HCT116 (cell line): Measurements from ENCODE around the gene PERCC1. TPM values are rescaled to one million over a fixed set of nuclear protein-coding genes. Genes with fewer than 3 reads are reported as not detected.

Experiments
- ATAC-seq: fragments of 200-7000 bp; cut with Tn5 transposase; 2 replicates; pipeline ENCODE4 v1.9.1; 2020; ENCODE audit warnings: mild to moderate bottlenecking, moderate library complexity
- BruUV-seq: library from RNA; stranded (reverse); fragments of 400-500 nt; replicated peaks from 2 replicates; lab custom pipeline; 2021; lab: Mats Ljungman, UMichigan
- CTCF ChIA-PET: fragments of 300-600 bp; sonication (Branson Sonifier 250); formaldehyde crosslinking; loops from one replicate; lab custom pipeline; 2021; ENCODE audit warnings: antibody characterized with exemption; lab: Charles Lee
- POLR2A ChIA-PET: fragments of 300-600, 350-600 bp; sonication (Branson Sonifier 250); formaldehyde crosslinking; loops from one replicate; lab custom pipeline; 2021; ENCODE audit warnings: antibody characterized with exemption; lab: Charles Lee
- RAD21 ChIA-PET, 2 experiments: fragments of 300-600 bp; sonication (Branson Sonifier 250); formaldehyde crosslinking; loops; one replicate each; lab custom pipeline; 2023; ENCODE audit warnings: low total read pairs in 2 of 2; ENCODE audit not compliant: uncharacterized antibody in 2 of 2, unreplicated experiment in 2 of 2, low non-redundant PET in 1 of 2; lab: Charles Lee
- DNase-seq: peaks from one replicate; pipeline ENCODE4 v3.0.0-alpha.2; 2010; ENCODE audit warnings: low read depth, low spot score
- H2AFZ ChIP-seq: fragments of 200-600 bp; shearing (Covaris generic), sonication (generic); 2 replicates; pipeline ENCODE4 v1.6.1; 2017; ENCODE audit warnings: low read depth, mixed run types, mixed read lengths, antibody characterized with exemption, low read length; ENCODE audit not compliant: poor library complexity, severe bottlenecking
- H3K27ac ChIP-seq: 2 replicates; pipeline ENCODE4 v1.5.1; 2012; ENCODE audit warnings: low read depth, low read length
- H3K27me3 ChIP-seq: fragments of 200-600 bp; sonication (generic); 2 replicates; pipeline ENCODE4 v1.6.1; 2016; ENCODE audit warnings: mixed run types, low read length, mixed read lengths; ENCODE audit not compliant: insufficient read depth
- H3K36me3 ChIP-seq, 2 experiments: fragments of 200-500 bp in 1 of 2; fragments of 200-600 bp in 1 of 2; sonication (Bioruptor generic) in 1 of 2; sonication (generic) in 1 of 2; 2 replicates each; pipeline versions ENCODE4 v1.5.1 to v1.6.1; 2014 to 2016; ENCODE audit warnings: low read length in 2 of 2, inconsistent platforms in 1 of 2, mixed read lengths in 1 of 2, mixed run types in 1 of 2; ENCODE audit not compliant: insufficient read depth in 2 of 2, control insufficient read depth in 1 of 2
- H3K4me1 ChIP-seq, 2 experiments: fragments of 200-600 bp in 1 of 2; sonication (generic) in 1 of 2; 2 replicates each; pipeline versions ENCODE4 v1.5.1 to v1.6.1; 2012 to 2017; ENCODE audit warnings: low read length in 2 of 2, inconsistent platforms in 1 of 2, mild to moderate bottlenecking in 1 of 2, mixed read lengths in 1 of 2, mixed run types in 1 of 2, moderate library complexity in 1 of 2; ENCODE audit not compliant: insufficient read depth in 2 of 2, control insufficient read depth in 1 of 2
- H3K4me2 ChIP-seq: fragments of 200-600 bp; sonication (generic); 2 replicates; pipeline ENCODE4 v1.6.1; 2017; ENCODE audit warnings: mixed run types, low read length, mixed read lengths
- H3K4me3 ChIP-seq, 2 experiments: fragments of 200-600 bp in 1 of 2; sonication (generic) in 1 of 2; replicated peaks in 1 of 2; 2 replicates each; pipeline ENCODE4 v1.5.1; 2011 to 2016; ENCODE audit warnings: low read length in 2 of 2, control low read depth in 1 of 2, low read depth in 1 of 2, mild to moderate bottlenecking in 1 of 2, mixed read lengths in 1 of 2, mixed run types in 1 of 2
- H3K79me2 ChIP-seq: fragments of 200-600 bp; sonication (generic); 2 replicates; pipeline ENCODE4 v1.6.1; 2017; ENCODE audit warnings: mild to moderate bottlenecking, mixed run types, low read length, moderate library complexity, mixed read lengths; ENCODE audit not compliant: insufficient read depth
- H3K9ac ChIP-seq: fragments of 200-600 bp; sonication (generic); 2 replicates; pipeline ENCODE4 v1.6.1; 2016; ENCODE audit warnings: low read length, mixed read lengths
- H3K9me2 ChIP-seq: fragments of 200-600 bp; sonication (generic), shearing (Covaris generic); 2 replicates; pipeline ENCODE4 v1.6.1; 2017; ENCODE audit warnings: mixed run types, mild to moderate bottlenecking, moderate library complexity; ENCODE audit not compliant: insufficient read depth
- H3K9me3 ChIP-seq, 2 experiments: fragments of 200-500 bp in 1 of 2; fragments of 200-600 bp in 1 of 2; sonication (Bioruptor generic) in 1 of 2; sonication (generic) in 1 of 2; 2 replicates each; pipeline ENCODE4 v1.6.1; 2014 to 2017; ENCODE audit warnings: low read length in 2 of 2, mixed read lengths in 2 of 2, inconsistent platforms in 1 of 2, low read depth in 1 of 2, mild to moderate bottlenecking in 1 of 2, mixed run types in 1 of 2, moderate library complexity in 1 of 2; ENCODE audit not compliant: control insufficient read depth in 1 of 2, insufficient read depth in 1 of 2
- H4K20me1 ChIP-seq: fragments of 200-600 bp; sonication (generic), shearing (Covaris generic); 2 replicates; pipeline ENCODE4 v1.6.1; 2017; ENCODE audit warnings: mixed run types, mild to moderate bottlenecking, moderate library complexity; ENCODE audit not compliant: insufficient read depth
- CBX3 ChIP-seq: IDR thresholded peaks from 2 replicates; pipeline ENCODE4 v1.6.1; 2012; ENCODE audit warnings: low read depth
- CEBPB ChIP-seq: IDR thresholded peaks from 2 replicates; pipeline ENCODE4 v1.6.1; 2012; ENCODE audit warnings: low read depth
- CTCF ChIP-seq, 3 experiments: fragments of 200-600 bp in 1 of 3; sonication (generic) in 1 of 3; IDR thresholded peaks in 2 of 3; conservative IDR thresholded peaks in 1 of 3; 2 replicates each; pipeline ENCODE4 v1.5.1; 2012 to 2017; ENCODE audit warnings: low read depth in 2 of 3, low read length in 2 of 3, antibody characterized with exemption in 1 of 3, borderline replicate concordance in 1 of 3, control low read depth in 1 of 3, mild to moderate bottlenecking in 1 of 3, mixed read lengths in 1 of 3, mixed run types in 1 of 3, moderate library complexity in 1 of 3; ENCODE audit not compliant: insufficient read depth in 1 of 3
- POLR2A ChIP-seq: IDR thresholded peaks from 2 replicates; pipeline ENCODE4 v1.7.0; 2011; ENCODE audit warnings: borderline replicate concordance; ENCODE audit not compliant: insufficient read depth, insufficient read length; ENCODE audit errors: extremely low read depth
- RAD21 ChIP-seq: IDR thresholded peaks from 2 replicates; pipeline ENCODE4 v1.6.1; 2012; ENCODE audit warnings: low read depth, mild to moderate bottlenecking
- SIN3A ChIP-seq: IDR thresholded peaks from 2 replicates; pipeline ENCODE4 v1.6.1; 2012; ENCODE audit warnings: low read depth
- SP1 ChIP-seq: IDR thresholded peaks from 2 replicates; pipeline ENCODE4 v1.6.1; 2012; ENCODE audit warnings: low read depth
- TCF7L2 ChIP-seq: IDR thresholded peaks from 2 replicates; pipeline ENCODE4 v1.7.0; 2011; ENCODE audit warnings: borderline replicate concordance, inconsistent platforms; ENCODE audit not compliant: insufficient read depth, insufficient read length; ENCODE audit errors: extremely low read depth
- ZBTB33 ChIP-seq: IDR thresholded peaks from 2 replicates; pipeline ENCODE4 v1.6.1; 2011; ENCODE audit warnings: mild to moderate bottlenecking, low read length, moderate library complexity; ENCODE audit not compliant: insufficient replicate concordance; ENCODE audit errors: extremely low read depth
- ZFX ChIP-seq: fragments of 450-650 bp; IDR thresholded peaks from 2 replicates; pipeline ENCODE4 v1.6.1; 2017
- intact Hi-C: fragments of 100-400 bp; cut with micrococcal nuclease; formaldehyde crosslinking; loops from 2 replicates; pipeline ENCODE4 v1.10.0; 2022
- total RNA-seq: library from RNA; stranded (reverse); gene quantifications from one replicate; pipeline ENCODE4 v1.2.1, GENCODE V29; 2021; ENCODE audit not compliant: unreplicated experiment
- TF ChIP-seq, protein P1 (sequence below): IDR thresholded peaks from 2 replicates; pipeline ENCODE4 v1.6.1; 2012; ENCODE audit warnings: low read depth
- TF ChIP-seq, protein P2 (sequence below): IDR thresholded peaks from 2 replicates; pipeline ENCODE4 v1.6.1; 2012
- TF ChIP-seq, protein P3 (sequence below): IDR thresholded peaks from 2 replicates; pipeline ENCODE4 v1.6.1; 2012

Gene PERCC1
- total RNA-seq, 1 experiment from 2014 or later = not detected

- Histone ChIP-seq H3K4me1 (peaks cover 12 to 45% of the 10 kb centered on the region in 2 experiments), H3K9me2 (no peaks in the 10 kb centered on the region), H3K9ac (peak overlapping the region; percentile 9; the same call in 1 of the 2 replicates), H3K79me2 (peaks cover 33% of the 10 kb centered on the region), H3K27ac (peak overlapping the region; percentile 13; the same call in 1 of the 2 replicates), H2AFZ (no peak overlapping the region), H3K4me2 (peak overlapping the region; percentile 51), H3K36me3 (peaks cover 0 to 5% of the 10 kb centered on the region in 2 experiments; a peak in 1 of 4 replicates), H3K27me3 (no peaks in the 10 kb centered on the region), H4K20me1 (no peaks in the 10 kb centered on the region), H3K4me3 (no peak overlapping the region), H3K9me3 (no peaks in the 10 kb centered on the region)
- ChIA-PET RAD21 (no interaction called here), POLR2A (no interaction called here), CTCF (no interaction called here)
- BruUV-seq = no TSS peak
- TF ChIP-seq ZFX = no peak
- TF ChIP-seq, protein P1, sequence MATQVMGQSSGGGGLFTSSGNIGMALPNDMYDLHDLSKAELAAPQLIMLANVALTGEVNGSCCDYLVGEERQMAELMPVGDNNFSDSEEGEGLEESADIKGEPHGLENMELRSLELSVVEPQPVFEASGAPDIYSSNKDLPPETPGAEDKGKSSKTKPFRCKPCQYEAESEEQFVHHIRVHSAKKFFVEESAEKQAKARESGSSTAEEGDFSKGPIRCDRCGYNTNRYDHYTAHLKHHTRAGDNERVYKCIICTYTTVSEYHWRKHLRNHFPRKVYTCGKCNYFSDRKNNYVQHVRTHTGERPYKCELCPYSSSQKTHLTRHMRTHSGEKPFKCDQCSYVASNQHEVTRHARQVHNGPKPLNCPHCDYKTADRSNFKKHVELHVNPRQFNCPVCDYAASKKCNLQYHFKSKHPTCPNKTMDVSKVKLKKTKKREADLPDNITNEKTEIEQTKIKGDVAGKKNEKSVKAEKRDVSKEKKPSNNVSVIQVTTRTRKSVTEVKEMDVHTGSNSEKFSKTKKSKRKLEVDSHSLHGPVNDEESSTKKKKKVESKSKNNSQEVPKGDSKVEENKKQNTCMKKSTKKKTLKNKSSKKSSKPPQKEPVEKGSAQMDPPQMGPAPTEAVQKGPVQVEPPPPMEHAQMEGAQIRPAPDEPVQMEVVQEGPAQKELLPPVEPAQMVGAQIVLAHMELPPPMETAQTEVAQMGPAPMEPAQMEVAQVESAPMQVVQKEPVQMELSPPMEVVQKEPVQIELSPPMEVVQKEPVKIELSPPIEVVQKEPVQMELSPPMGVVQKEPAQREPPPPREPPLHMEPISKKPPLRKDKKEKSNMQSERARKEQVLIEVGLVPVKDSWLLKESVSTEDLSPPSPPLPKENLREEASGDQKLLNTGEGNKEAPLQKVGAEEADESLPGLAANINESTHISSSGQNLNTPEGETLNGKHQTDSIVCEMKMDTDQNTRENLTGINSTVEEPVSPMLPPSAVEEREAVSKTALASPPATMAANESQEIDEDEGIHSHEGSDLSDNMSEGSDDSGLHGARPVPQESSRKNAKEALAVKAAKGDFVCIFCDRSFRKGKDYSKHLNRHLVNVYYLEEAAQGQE = no peak
- TF ChIP-seq SP1 = no peak
- no peak for TF ChIP-seq CEBPB
- no peak for TF ChIP-seq CBX3
- TF ChIP-seq POLR2A = no peak
- TF ChIP-seq, protein P2, sequence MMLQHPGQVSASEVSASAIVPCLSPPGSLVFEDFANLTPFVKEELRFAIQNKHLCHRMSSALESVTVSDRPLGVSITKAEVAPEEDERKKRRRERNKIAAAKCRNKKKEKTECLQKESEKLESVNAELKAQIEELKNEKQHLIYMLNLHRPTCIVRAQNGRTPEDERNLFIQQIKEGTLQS = no peak
- TF ChIP-seq, protein P3, sequence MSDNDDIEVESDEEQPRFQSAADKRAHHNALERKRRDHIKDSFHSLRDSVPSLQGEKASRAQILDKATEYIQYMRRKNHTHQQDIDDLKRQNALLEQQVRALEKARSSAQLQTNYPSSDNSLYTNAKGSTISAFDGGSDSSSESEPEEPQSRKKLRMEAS = no peak
- no peak for TF ChIP-seq CTCF (IDR thresholded peaks at IDR 0.05 in 2 of 3, conservative IDR thresholded peaks at IDR 0.05 in 1 of 3; ENCODE audit: borderline replicate concordance in 1 of 3, insufficient read depth in 1 of 3, low read depth in 2 of 3, low read length in 2 of 3)
- TF ChIP-seq TCF7L2 = no peak
- no peak for TF ChIP-seq RAD21
- no peak for TF ChIP-seq ZBTB33
- TF ChIP-seq SIN3A = no peak
- intact Hi-C loops = loop anchor here (5.0 to 10.0 kb wide), 2 partner anchors 52 to 196 kb away; partner anchors contain the start of genes CRAMP1 and IFT140
- DNase-seq (no peak), ATAC-seq (no peak)
Measured at GRCh38 chr16:1416521-1416941, 14.3 kb upstream of the PERCC1 start.
